H1 (cell line): ENCODE data around the gene UBE2D3.

Experiments used
- CTCF ChIP-seq, 3 experiments: IDR thresholded peaks; 1 replicate in 2 of 3; 2 replicates in 1 of 3; pipeline versions ENCODE4 v1.5.1 to v1.6.1; 2011; ENCODE audit warnings: low read length in 3 of 3, mild to moderate bottlenecking in 3 of 3, inconsistent platforms in 2 of 3, low read depth in 1 of 3, moderate library complexity in 1 of 3; ENCODE audit not compliant: insufficient read depth in 1 of 3; ENCODE audit errors: control extremely low read depth in 1 of 3
- EZH2 ChIP-seq: fragments of 200-600 bp; sonication (generic); IDR thresholded peaks from 2 replicates; pipeline ENCODE4 v1.7.1; 2012; ENCODE audit warnings: low read depth, mild to moderate bottlenecking, moderate library complexity, low read length, inconsistent platforms; ENCODE audit not compliant: severe bottlenecking
- JUN ChIP-seq: IDR thresholded peaks from 2 replicates; pipeline ENCODE4 v1.6.1; 2011; ENCODE audit warnings: low read depth, mild to moderate bottlenecking, improper control_type of control experiment, low read length
- JUND ChIP-seq: IDR thresholded peaks from 2 replicates; pipeline ENCODE4 v1.6.1; 2011; ENCODE audit warnings: mild to moderate bottlenecking, improper control_type of control experiment, low read length
- POLR2A ChIP-seq, 2 experiments: IDR thresholded peaks; 1 replicate in 1 of 2; 2 replicates in 1 of 2; pipeline ENCODE4 v1.6.1; 2011; ENCODE audit warnings: low read depth in 2 of 2, low read length in 2 of 2, mild to moderate bottlenecking in 2 of 2; ENCODE audit errors: control extremely low read depth in 1 of 2
- POLR2AphosphoS5 ChIP-seq: IDR thresholded peaks from 2 replicates; pipeline ENCODE4 v1.6.1; 2011; ENCODE audit warnings: low read depth, low read length
- RFX5 ChIP-seq: IDR thresholded peaks from 2 replicates; pipeline ENCODE4 v1.6.1; 2011; ENCODE audit warnings: low read depth, low read length, improper control_type of control experiment, borderline replicate concordance
- SP4 ChIP-seq: IDR thresholded peaks from 2 replicates; pipeline ENCODE4 v1.6.1; 2012; ENCODE audit warnings: low read length, inconsistent platforms
- TAF1 ChIP-seq: IDR thresholded peaks from 2 replicates; pipeline ENCODE4 v1.6.1; 2011; ENCODE audit warnings: mild to moderate bottlenecking, low read depth, low read length
- TCF12 ChIP-seq: IDR thresholded peaks from 2 replicates; pipeline ENCODE4 v1.6.1; 2011; ENCODE audit warnings: low read depth, mild to moderate bottlenecking, low read length

GRCh38 chr4:102869569-102870197 lies 42.3 kb upstream of the UBE2D3 start:
- TF ChIP-seq TAF1: no peak
- TF ChIP-seq CTCF (IDR thresholded peaks at IDR 0.05; ENCODE audit: control extremely low read depth in 1 of 3, insufficient read depth in 1 of 3, low read depth in 1 of 3, low read length in 3 of 3): no peak
- TF ChIP-seq SP4: no peak
- no peak for TF ChIP-seq POLR2A (IDR thresholded peaks at IDR 0.05; ENCODE audit: control extremely low read depth in 1 of 2, low read depth in 2 of 2, low read length in 2 of 2)
- no peak for TF ChIP-seq POLR2AphosphoS5
- TF ChIP-seq JUN: no peak
- TF ChIP-seq JUND: no peak
- no peak for TF ChIP-seq TCF12
- no peak for TF ChIP-seq EZH2
- no peak for TF ChIP-seq RFX5
